HCT116 (cell line): ENCODE measurements around the gene ALDH16A1. TPM values are rescaled to one million over a fixed set of nuclear protein-coding genes. Genes with fewer than 3 reads are reported as not detected.

ENCODE experiments used
- ATAC-seq: fragments of 200-7000 bp; cut with Tn5 transposase; 2 replicates; pipeline ENCODE4 v1.9.1; 2020; ENCODE audit warnings: mild to moderate bottlenecking, moderate library complexity
- BruUV-seq: library from RNA; stranded (reverse); fragments of 400-500 nt; replicated peaks from 2 replicates; lab custom pipeline; 2021; lab: Mats Ljungman, UMichigan
- CTCF ChIA-PET: fragments of 300-600 bp; sonication (Branson Sonifier 250); formaldehyde crosslinking; loops from one replicate; lab custom pipeline; 2021; ENCODE audit warnings: antibody characterized with exemption; lab: Charles Lee
- POLR2A ChIA-PET: fragments of 300-600, 350-600 bp; sonication (Branson Sonifier 250); formaldehyde crosslinking; loops from one replicate; lab custom pipeline; 2021; ENCODE audit warnings: antibody characterized with exemption; lab: Charles Lee
- RAD21 ChIA-PET, 2 experiments: fragments of 300-600 bp; sonication (Branson Sonifier 250); formaldehyde crosslinking; loops; one replicate each; lab custom pipeline; 2023; ENCODE audit warnings: low total read pairs in 2 of 2; ENCODE audit not compliant: uncharacterized antibody in 2 of 2, unreplicated experiment in 2 of 2, low non-redundant PET in 1 of 2; lab: Charles Lee
- DNase-seq: peaks from one replicate; pipeline ENCODE4 v3.0.0-alpha.2; 2010; ENCODE audit warnings: low read depth, low spot score
- H2AFZ ChIP-seq: fragments of 200-600 bp; shearing (Covaris generic), sonication (generic); 2 replicates; pipeline ENCODE4 v1.6.1; 2017; ENCODE audit warnings: low read depth, mixed run types, mixed read lengths, antibody characterized with exemption, low read length; ENCODE audit not compliant: poor library complexity, severe bottlenecking
- H3K27ac ChIP-seq: 2 replicates; pipeline ENCODE4 v1.5.1; 2012; ENCODE audit warnings: low read depth, low read length
- H3K27me3 ChIP-seq: fragments of 200-600 bp; sonication (generic); 2 replicates; pipeline ENCODE4 v1.6.1; 2016; ENCODE audit warnings: mixed run types, low read length, mixed read lengths; ENCODE audit not compliant: insufficient read depth
- H3K36me3 ChIP-seq, 2 experiments: fragments of 200-500 bp in 1 of 2; fragments of 200-600 bp in 1 of 2; sonication (Bioruptor generic) in 1 of 2; sonication (generic) in 1 of 2; 2 replicates each; pipeline versions ENCODE4 v1.5.1 to v1.6.1; 2014 to 2016; ENCODE audit warnings: low read length in 2 of 2, inconsistent platforms in 1 of 2, mixed read lengths in 1 of 2, mixed run types in 1 of 2; ENCODE audit not compliant: insufficient read depth in 2 of 2, control insufficient read depth in 1 of 2
- H3K4me1 ChIP-seq, 2 experiments: fragments of 200-600 bp in 1 of 2; sonication (generic) in 1 of 2; 2 replicates each; pipeline versions ENCODE4 v1.5.1 to v1.6.1; 2012 to 2017; ENCODE audit warnings: low read length in 2 of 2, inconsistent platforms in 1 of 2, mild to moderate bottlenecking in 1 of 2, mixed read lengths in 1 of 2, mixed run types in 1 of 2, moderate library complexity in 1 of 2; ENCODE audit not compliant: insufficient read depth in 2 of 2, control insufficient read depth in 1 of 2
- H3K4me2 ChIP-seq: fragments of 200-600 bp; sonication (generic); 2 replicates; pipeline ENCODE4 v1.6.1; 2017; ENCODE audit warnings: mixed run types, low read length, mixed read lengths
- H3K4me3 ChIP-seq, 2 experiments: fragments of 200-600 bp in 1 of 2; sonication (generic) in 1 of 2; replicated peaks in 1 of 2; 2 replicates each; pipeline ENCODE4 v1.5.1; 2011 to 2016; ENCODE audit warnings: low read length in 2 of 2, control low read depth in 1 of 2, low read depth in 1 of 2, mild to moderate bottlenecking in 1 of 2, mixed read lengths in 1 of 2, mixed run types in 1 of 2
- H3K79me2 ChIP-seq: fragments of 200-600 bp; sonication (generic); 2 replicates; pipeline ENCODE4 v1.6.1; 2017; ENCODE audit warnings: mild to moderate bottlenecking, mixed run types, low read length, moderate library complexity, mixed read lengths; ENCODE audit not compliant: insufficient read depth
- H3K9ac ChIP-seq: fragments of 200-600 bp; sonication (generic); 2 replicates; pipeline ENCODE4 v1.6.1; 2016; ENCODE audit warnings: low read length, mixed read lengths
- H3K9me2 ChIP-seq: fragments of 200-600 bp; sonication (generic), shearing (Covaris generic); 2 replicates; pipeline ENCODE4 v1.6.1; 2017; ENCODE audit warnings: mixed run types, mild to moderate bottlenecking, moderate library complexity; ENCODE audit not compliant: insufficient read depth
- H3K9me3 ChIP-seq, 2 experiments: fragments of 200-500 bp in 1 of 2; fragments of 200-600 bp in 1 of 2; sonication (Bioruptor generic) in 1 of 2; sonication (generic) in 1 of 2; 2 replicates each; pipeline ENCODE4 v1.6.1; 2014 to 2017; ENCODE audit warnings: low read length in 2 of 2, mixed read lengths in 2 of 2, inconsistent platforms in 1 of 2, low read depth in 1 of 2, mild to moderate bottlenecking in 1 of 2, mixed run types in 1 of 2, moderate library complexity in 1 of 2; ENCODE audit not compliant: control insufficient read depth in 1 of 2, insufficient read depth in 1 of 2
- H4K20me1 ChIP-seq: fragments of 200-600 bp; sonication (generic), shearing (Covaris generic); 2 replicates; pipeline ENCODE4 v1.6.1; 2017; ENCODE audit warnings: mixed run types, mild to moderate bottlenecking, moderate library complexity; ENCODE audit not compliant: insufficient read depth
- CEBPB ChIP-seq: IDR thresholded peaks from 2 replicates; pipeline ENCODE4 v1.6.1; 2012; ENCODE audit warnings: low read depth
- EGR1 ChIP-seq: IDR thresholded peaks from 2 replicates; pipeline ENCODE4 v1.6.1; 2012; ENCODE audit warnings: low read depth
- EZH2 ChIP-seq: fragments of 200-600 bp; sonication (generic); IDR thresholded peaks from 2 replicates; pipeline ENCODE4 v1.6.1; 2017; ENCODE audit warnings: antibody characterized with exemption, mixed run types
- EZH2phosphoT487 ChIP-seq: fragments of 200-600 bp; IDR thresholded peaks from 2 replicates; pipeline ENCODE4 v1.6.1; 2018; ENCODE audit warnings: antibody characterized with exemption, borderline replicate concordance
- JUND ChIP-seq: IDR thresholded peaks from 2 replicates; pipeline ENCODE4 v1.6.1; 2012
- POLR2A ChIP-seq: IDR thresholded peaks from 2 replicates; pipeline ENCODE4 v1.7.0; 2011; ENCODE audit warnings: borderline replicate concordance; ENCODE audit not compliant: insufficient read depth, insufficient read length; ENCODE audit errors: extremely low read depth
- SIN3A ChIP-seq: IDR thresholded peaks from 2 replicates; pipeline ENCODE4 v1.6.1; 2012; ENCODE audit warnings: low read depth
- SP1 ChIP-seq: IDR thresholded peaks from 2 replicates; pipeline ENCODE4 v1.6.1; 2012; ENCODE audit warnings: low read depth
- TCF7L2 ChIP-seq: IDR thresholded peaks from 2 replicates; pipeline ENCODE4 v1.7.0; 2011; ENCODE audit warnings: borderline replicate concordance, inconsistent platforms; ENCODE audit not compliant: insufficient read depth, insufficient read length; ENCODE audit errors: extremely low read depth
- YY1 ChIP-seq: IDR thresholded peaks from 2 replicates; pipeline ENCODE4 v1.6.1; 2011; ENCODE audit warnings: low read length, low read depth, moderate library complexity, mild to moderate bottlenecking; ENCODE audit not compliant: insufficient replicate concordance; ENCODE audit errors: extremely low read depth
- intact Hi-C: fragments of 100-400 bp; cut with micrococcal nuclease; formaldehyde crosslinking; loops from 2 replicates; pipeline ENCODE4 v1.10.0; 2022
- total RNA-seq: library from RNA; stranded (reverse); gene quantifications from one replicate; pipeline ENCODE4 v1.2.1, GENCODE V29; 2021; ENCODE audit not compliant: unreplicated experiment
- TF ChIP-seq, protein P1 (sequence below): IDR thresholded peaks from 2 replicates; pipeline ENCODE4 v1.6.1; 2012; ENCODE audit warnings: low read depth

Gene ALDH16A1
- total RNA-seq, 1 experiment from 2014 or later = 22.8 TPM

DNA sequence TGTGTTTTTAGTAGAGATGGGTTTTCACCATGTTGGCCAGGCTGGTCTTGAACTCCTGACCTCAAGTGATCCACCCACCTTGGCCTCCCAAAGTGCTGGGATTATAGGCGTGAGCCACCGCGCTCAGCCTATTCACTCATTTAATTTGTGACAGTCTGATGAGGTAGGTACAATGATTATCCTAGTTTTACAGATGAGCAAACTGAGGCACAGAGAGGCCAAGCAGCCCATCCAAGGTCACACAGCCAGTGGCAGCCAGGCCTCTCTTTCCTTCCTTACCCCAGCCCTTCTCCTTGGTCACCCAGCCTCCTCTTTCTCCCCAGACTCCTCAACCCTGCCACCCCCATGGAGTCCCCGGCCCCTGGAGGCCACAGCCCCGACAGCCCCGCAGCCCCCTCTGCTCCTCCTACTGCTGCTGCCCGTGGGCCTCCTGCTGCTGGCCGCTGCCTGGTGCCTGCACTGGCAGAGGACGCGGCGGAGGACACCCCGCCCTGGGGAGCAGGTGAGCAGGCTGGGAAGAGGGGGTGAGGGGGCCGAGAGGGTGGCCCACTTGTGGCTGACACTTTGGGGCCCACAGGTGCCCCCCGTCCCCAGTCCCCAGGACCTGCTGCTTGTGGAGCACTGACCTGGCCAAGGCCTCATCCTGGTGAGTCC is 27.1 kb downstream of the ALDH16A1 start:
- Histone ChIP-seq H3K27ac (no peak overlapping the region), H3K9me2 (no peaks in the 10 kb centered on the region), H3K27me3 (no peaks in the 10 kb centered on the region), H3K4me3 (no peak overlapping the region), H3K79me2 (no peaks in the 10 kb centered on the region), H2AFZ (no peak overlapping the region), H4K20me1 (no peaks in the 10 kb centered on the region), H3K36me3 (no peaks in the 10 kb centered on the region), H3K9ac (no peak overlapping the region), H3K4me1 (peaks cover 11 to 21% of the 10 kb centered on the region in 2 experiments; a peak in 3 of 4 replicates)
- DNase-seq = no peak
- CTCF ChIA-PET = no interaction called here
- no TSS peak for BruUV-seq
- no peak for TF ChIP-seq EZH2phosphoT487
- TF ChIP-seq YY1 = no peak
- no peak for TF ChIP-seq TCF7L2
- no peak for TF ChIP-seq POLR2A
- no peak for TF ChIP-seq SP1
- TF ChIP-seq JUND = no peak
- TF ChIP-seq, protein P1, sequence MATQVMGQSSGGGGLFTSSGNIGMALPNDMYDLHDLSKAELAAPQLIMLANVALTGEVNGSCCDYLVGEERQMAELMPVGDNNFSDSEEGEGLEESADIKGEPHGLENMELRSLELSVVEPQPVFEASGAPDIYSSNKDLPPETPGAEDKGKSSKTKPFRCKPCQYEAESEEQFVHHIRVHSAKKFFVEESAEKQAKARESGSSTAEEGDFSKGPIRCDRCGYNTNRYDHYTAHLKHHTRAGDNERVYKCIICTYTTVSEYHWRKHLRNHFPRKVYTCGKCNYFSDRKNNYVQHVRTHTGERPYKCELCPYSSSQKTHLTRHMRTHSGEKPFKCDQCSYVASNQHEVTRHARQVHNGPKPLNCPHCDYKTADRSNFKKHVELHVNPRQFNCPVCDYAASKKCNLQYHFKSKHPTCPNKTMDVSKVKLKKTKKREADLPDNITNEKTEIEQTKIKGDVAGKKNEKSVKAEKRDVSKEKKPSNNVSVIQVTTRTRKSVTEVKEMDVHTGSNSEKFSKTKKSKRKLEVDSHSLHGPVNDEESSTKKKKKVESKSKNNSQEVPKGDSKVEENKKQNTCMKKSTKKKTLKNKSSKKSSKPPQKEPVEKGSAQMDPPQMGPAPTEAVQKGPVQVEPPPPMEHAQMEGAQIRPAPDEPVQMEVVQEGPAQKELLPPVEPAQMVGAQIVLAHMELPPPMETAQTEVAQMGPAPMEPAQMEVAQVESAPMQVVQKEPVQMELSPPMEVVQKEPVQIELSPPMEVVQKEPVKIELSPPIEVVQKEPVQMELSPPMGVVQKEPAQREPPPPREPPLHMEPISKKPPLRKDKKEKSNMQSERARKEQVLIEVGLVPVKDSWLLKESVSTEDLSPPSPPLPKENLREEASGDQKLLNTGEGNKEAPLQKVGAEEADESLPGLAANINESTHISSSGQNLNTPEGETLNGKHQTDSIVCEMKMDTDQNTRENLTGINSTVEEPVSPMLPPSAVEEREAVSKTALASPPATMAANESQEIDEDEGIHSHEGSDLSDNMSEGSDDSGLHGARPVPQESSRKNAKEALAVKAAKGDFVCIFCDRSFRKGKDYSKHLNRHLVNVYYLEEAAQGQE = no peak
- TF ChIP-seq EGR1 = no peak
- TF ChIP-seq CEBPB = no peak
- no peak for TF ChIP-seq SIN3A
- TF ChIP-seq EZH2 = no peak
- TF ChIP-seq, all 23 proteins: peak for 0
- no peaks in the 10 kb centered on the region for H3K9me3 ChIP-seq
- no peak for ATAC-seq
- ChIA-PET POLR2A (no interaction called here), RAD21 (no interaction called here)
- intact Hi-C loops = no loop called here
- H3K4me2 ChIP-seq = no peak overlapping the region
